Type B pancreatic cell (in vitro differentiated cells): ENCODE results near the gene PHTF2. TPM values are rescaled to one million over a fixed set of nuclear protein-coding genes. Genes with fewer than 3 reads are reported as not detected.
A peak's percentile ranks its signal among the peaks of the same experiment; 100 is the strongest.

Experiments used
- DNase-seq: peaks from one replicate; pipeline ENCODE4 v3.0.0; 2021; ENCODE audit warnings: mixed read lengths; ENCODE audit not compliant: unreplicated experiment; ENCODE audit errors: extremely low spot score
- H3K27ac Mint-ChIP-seq: 2 replicates; pipeline ENCODE4 v1.8.0; 2021; ENCODE audit warnings: mild to moderate bottlenecking, mixed read lengths
- H3K27me3 Mint-ChIP-seq: 2 replicates; pipeline ENCODE4 v1.8.0; 2021; ENCODE audit warnings: mixed read lengths
- H3K36me3 Mint-ChIP-seq: 2 replicates; pipeline ENCODE4 v1.8.0; 2021; ENCODE audit warnings: mixed read lengths
- H3K4me1 Mint-ChIP-seq: one replicate; pipeline ENCODE4 v1.8.0; 2021; ENCODE audit warnings: mixed read lengths; ENCODE audit not compliant: unreplicated experiment
- H3K4me3 Mint-ChIP-seq: 2 replicates; pipeline ENCODE4 v1.8.0; 2021; ENCODE audit warnings: mild to moderate bottlenecking, mixed read lengths
- H3K9me3 Mint-ChIP-seq: 2 replicates; pipeline ENCODE4 v1.8.0; 2021; ENCODE audit warnings: mixed read lengths
- total RNA-seq: library from RNA; stranded (reverse); gene quantifications from 2 replicates; pipeline ENCODE4 v1.2.1, GENCODE V29; 2021; ENCODE audit warnings: low replicate concordance
- TF ChIP-seq, protein P1 (sequence below): fragments of 200-600 bp; sonication (generic); conservative IDR thresholded peaks from 2 replicates; pipeline ENCODE4 v1.5.0; 2021; ENCODE audit warnings: antibody characterized with exemption, mild to moderate bottlenecking

Gene PHTF2
- total RNA-seq, 1 donor from 2014 or later = 18.6 TPM

DNA sequence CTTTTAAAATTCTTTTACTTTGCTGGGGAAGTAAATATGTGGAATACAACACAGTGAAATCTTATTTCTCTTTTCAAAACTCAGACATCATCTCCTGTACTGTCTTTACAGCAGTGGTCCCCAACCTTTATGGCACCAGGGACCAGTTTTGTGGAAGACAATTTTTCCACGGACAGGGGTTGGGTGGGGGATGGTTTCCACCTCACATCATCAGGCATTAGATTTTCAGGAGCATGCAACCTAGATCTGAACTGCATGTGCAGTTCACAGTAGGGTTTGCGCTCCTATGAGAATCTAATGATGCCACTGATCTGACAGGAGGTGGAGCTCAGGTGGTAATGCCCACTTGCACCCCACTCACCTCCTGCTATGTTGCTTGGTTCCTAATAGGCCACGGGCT, 12.6 kb upstream of the PHTF2 start:
- Mint-ChIP-seq H3K4me3 (no peak overlapping the region), H3K36me3 (peaks cover 25% of the 10 kb centered on the region), H3K9me3 (no peaks in the 10 kb centered on the region), H3K27me3 (no peaks in the 10 kb centered on the region), H3K4me1 (peaks cover 6% of the 10 kb centered on the region), H3K27ac (no peak overlapping the region)
- TF ChIP-seq, protein P1, sequence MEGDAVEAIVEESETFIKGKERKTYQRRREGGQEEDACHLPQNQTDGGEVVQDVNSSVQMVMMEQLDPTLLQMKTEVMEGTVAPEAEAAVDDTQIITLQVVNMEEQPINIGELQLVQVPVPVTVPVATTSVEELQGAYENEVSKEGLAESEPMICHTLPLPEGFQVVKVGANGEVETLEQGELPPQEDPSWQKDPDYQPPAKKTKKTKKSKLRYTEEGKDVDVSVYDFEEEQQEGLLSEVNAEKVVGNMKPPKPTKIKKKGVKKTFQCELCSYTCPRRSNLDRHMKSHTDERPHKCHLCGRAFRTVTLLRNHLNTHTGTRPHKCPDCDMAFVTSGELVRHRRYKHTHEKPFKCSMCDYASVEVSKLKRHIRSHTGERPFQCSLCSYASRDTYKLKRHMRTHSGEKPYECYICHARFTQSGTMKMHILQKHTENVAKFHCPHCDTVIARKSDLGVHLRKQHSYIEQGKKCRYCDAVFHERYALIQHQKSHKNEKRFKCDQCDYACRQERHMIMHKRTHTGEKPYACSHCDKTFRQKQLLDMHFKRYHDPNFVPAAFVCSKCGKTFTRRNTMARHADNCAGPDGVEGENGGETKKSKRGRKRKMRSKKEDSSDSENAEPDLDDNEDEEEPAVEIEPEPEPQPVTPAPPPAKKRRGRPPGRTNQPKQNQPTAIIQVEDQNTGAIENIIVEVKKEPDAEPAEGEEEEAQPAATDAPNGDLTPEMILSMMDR = no peak
- no peak for DNase-seq

DNA sequence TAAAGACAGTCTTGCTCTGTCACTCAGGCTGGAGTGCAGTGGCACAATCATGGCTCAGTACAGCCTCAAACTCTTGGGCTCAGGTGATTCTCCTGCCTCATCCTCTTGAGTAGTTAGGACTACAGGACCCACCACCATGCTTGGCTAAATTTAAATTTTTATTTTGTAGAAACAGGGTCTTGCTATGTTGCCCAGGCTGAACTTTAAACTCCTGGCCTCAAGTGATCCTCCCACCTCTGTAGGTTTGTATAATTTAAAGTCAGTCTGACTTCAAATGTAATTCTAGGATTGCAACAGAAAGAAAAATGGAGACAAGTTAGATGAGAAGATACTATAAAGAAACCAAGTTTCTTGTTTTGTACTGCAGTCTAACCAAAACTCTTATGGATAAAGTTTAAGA, 11.8 kb upstream of the PHTF2 start:
- DNase-seq = no peak
- H3K36me3 Mint-ChIP-seq = peaks cover 23% of the 10 kb centered on the region
- H3K27me3 Mint-ChIP-seq = no peaks in the 10 kb centered on the region
- TF ChIP-seq, protein P1 = no peak
- no peak overlapping the region for H3K4me3 Mint-ChIP-seq
- peaks cover 6% of the 10 kb centered on the region for H3K4me1 Mint-ChIP-seq
- H3K27ac Mint-ChIP-seq = no peak overlapping the region
- H3K9me3 Mint-ChIP-seq = no peaks in the 10 kb centered on the region

DNA sequence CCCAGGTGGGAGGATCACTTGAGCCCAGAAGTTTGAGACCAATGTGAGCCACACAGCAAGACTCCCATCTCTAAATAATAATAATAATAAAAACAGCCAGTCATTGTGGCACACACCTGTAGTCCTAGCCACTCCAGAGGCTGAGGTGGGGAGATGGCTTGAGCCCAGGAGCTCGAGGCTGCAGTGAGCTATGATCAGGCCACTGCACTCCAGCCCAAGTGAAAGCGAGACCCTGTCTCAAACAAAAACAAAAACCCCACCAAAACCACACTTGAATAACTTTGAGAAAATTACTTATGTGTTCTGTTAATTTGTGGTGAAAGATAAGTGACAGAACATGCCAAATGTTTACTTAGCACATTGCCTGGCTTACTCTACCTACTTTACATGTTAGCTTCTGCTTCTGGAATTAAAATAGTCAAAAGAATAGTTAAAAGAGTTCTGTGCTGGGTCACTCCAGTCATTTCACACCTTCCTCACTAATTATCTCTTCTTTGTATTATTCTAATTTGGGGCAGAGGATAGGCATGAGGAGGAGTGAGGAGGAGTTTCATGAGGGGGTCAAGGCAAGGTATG, 10.2 kb upstream of the PHTF2 start:
- DNase-seq = no peak
- Mint-ChIP-seq H3K4me1 (peaks cover 2% of the 10 kb centered on the region), H3K27ac (no peak overlapping the region), H3K9me3 (no peaks in the 10 kb centered on the region), H3K36me3 (peaks cover 19% of the 10 kb centered on the region), H3K4me3 (no peak overlapping the region), H3K27me3 (no peaks in the 10 kb centered on the region)
- TF ChIP-seq, protein P1 = no peak

DNA sequence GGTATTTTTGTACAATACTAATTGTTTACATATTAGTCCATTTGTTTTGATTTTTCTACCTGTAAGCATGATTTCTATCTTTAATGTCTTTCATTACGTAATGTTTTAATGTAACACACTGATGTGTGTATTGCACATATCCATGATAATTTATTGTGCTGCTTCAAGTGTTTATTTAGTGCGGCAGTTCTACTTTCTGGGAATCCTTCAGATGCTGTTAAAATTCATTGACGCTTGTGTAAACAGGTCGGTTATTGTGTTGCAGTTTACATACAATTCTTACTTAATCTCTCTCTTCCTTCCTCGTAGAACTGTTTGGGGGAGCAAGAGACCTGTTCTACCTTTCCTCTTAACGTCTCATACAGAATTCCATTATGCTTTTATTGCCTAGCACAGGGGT, 7.2 kb upstream of the PHTF2 start:
- peaks cover 18% of the 10 kb centered on the region for H3K36me3 Mint-ChIP-seq

DNA sequence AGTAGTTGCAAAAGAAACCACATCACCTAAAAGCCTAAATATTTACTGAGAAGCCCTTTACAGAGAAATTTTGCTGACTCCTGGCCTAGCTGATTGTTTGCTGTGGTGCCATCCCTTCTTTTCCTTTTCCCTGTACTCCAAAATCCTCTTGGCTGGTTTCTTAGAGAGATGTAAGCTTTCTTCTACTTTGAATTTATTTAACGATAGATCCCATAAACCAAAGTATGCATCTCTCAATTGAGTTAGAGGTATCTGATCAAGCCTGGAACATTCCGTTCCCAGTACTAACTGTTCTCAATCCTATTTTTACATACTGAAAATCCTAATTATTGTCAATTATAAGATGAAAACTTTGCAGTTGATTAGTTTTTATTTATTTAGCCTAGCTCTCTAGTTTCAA, 6.6 kb upstream of the PHTF2 start:
- Mint-ChIP-seq H3K4me3 (no peak overlapping the region), H3K27me3 (no peaks in the 10 kb centered on the region), H3K4me1 (peaks cover 16% of the 10 kb centered on the region), H3K9me3 (no peaks in the 10 kb centered on the region), H3K36me3 (peaks cover 18% of the 10 kb centered on the region), H3K27ac (no peak overlapping the region)
- TF ChIP-seq, protein P1 = no peak
- DNase-seq = no peak

More for the DNA sequence above, 7.2 kb upstream of the PHTF2 start:
- Mint-ChIP-seq H3K4me3 (no peak overlapping the region), H3K27me3 (no peaks in the 10 kb centered on the region), H3K9me3 (no peaks in the 10 kb centered on the region), H3K27ac (no peak overlapping the region), H3K4me1 (peaks cover 12% of the 10 kb centered on the region)
- DNase-seq = no peak
- TF ChIP-seq, protein P1 = no peak

DNA sequence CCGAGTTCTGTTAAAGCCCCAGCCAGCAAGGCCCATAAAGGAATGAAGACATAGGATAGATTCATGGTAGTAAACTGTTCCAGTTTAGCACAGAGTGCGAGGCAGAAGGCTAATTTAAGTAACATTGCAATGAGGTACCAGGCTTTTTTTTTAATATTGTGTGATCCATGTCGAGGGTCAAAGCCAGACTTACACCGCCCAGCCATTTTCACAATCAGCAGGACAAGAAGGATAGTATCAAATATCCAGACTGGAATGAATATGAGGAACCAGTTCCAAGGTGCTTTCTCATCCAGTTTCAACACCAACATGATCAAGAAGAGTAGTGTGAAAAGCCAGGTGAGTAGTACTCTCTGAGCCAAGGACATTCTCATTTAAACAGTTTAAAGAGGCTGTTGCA, 4.6 kb upstream of the PHTF2 start:
- peak overlapping the region; percentile 19 for H3K4me3 Mint-ChIP-seq
- TF ChIP-seq, protein P1 = no peak
- no peak overlapping the region for H3K27ac Mint-ChIP-seq
- DNase-seq = no peak
- H3K4me1 Mint-ChIP-seq = peaks cover 21% of the 10 kb centered on the region
- H3K9me3 Mint-ChIP-seq = no peaks in the 10 kb centered on the region
- H3K27me3 Mint-ChIP-seq = no peaks in the 10 kb centered on the region
- H3K36me3 Mint-ChIP-seq = peaks cover 14% of the 10 kb centered on the region
